ENCODE results near the gene ZDHHC7.

DNA sequence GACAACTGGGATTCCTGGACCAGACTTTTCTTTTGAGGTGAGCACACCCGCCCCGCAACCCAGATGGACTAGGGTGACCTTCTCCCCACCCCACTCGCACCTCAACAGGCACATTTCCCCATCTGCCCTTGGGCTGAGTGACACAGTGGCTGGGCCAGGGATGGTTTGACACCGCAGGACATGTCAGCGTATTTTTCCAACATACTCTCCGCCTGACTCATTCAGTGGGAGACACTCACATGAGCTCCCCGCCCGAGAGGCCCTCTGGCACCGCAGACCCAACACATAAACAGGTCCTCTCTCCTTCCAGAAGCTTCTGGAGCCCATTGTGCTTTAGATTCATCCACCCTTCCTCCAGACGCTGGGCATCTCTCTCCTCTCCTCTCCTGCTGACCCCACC lies 69.4 kb downstream of the ZDHHC7 start:
- TF ChIP-seq, protein P1, sequence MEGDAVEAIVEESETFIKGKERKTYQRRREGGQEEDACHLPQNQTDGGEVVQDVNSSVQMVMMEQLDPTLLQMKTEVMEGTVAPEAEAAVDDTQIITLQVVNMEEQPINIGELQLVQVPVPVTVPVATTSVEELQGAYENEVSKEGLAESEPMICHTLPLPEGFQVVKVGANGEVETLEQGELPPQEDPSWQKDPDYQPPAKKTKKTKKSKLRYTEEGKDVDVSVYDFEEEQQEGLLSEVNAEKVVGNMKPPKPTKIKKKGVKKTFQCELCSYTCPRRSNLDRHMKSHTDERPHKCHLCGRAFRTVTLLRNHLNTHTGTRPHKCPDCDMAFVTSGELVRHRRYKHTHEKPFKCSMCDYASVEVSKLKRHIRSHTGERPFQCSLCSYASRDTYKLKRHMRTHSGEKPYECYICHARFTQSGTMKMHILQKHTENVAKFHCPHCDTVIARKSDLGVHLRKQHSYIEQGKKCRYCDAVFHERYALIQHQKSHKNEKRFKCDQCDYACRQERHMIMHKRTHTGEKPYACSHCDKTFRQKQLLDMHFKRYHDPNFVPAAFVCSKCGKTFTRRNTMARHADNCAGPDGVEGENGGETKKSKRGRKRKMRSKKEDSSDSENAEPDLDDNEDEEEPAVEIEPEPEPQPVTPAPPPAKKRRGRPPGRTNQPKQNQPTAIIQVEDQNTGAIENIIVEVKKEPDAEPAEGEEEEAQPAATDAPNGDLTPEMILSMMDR (conservative IDR thresholded peaks at IDR 0.05; ENCODE audit: low read length) = no peak
- TF ChIP-seq EZH2phosphoT487 (IDR thresholded peaks at IDR 0.05; ENCODE audit: borderline replicate concordance, low read depth, low read length) = no peak
